ENCODE results near the gene PCDHGA6.
"Not testable (repeated sequence)": the region's sequence is repeated elsewhere in the genome, so short reads cannot be mapped to it uniquely, and the experiment has no call there.

PCDHGA6 gene

GRCh38 chr5:141388661-141389060 lies 15.0 kb downstream of the PCDHGA6 start:
- Histone ChIP-seq H3K27ac (no peak overlapping the region), H3K36me3 (ENCODE audit: insufficient read depth, low read length) (no peaks in the 10 kb centered on the region), H3K4me3 (no peak overlapping the region), H3K9me3 (ENCODE audit: low read depth, low read length) (no peaks in the 10 kb centered on the region), H3K9ac (ENCODE audit: insufficient read length) (no peak overlapping the region)
- TF ChIP-seq FOXP2 (optimal IDR thresholded peaks at IDR 0.05; ENCODE audit: control extremely low read depth, extremely low read length, insufficient read depth), result no peak
- TF ChIP-seq POLR2AphosphoS5 (IDR thresholded peaks at IDR 0.05; ENCODE audit: borderline replicate concordance, low read depth, low read length), result no peak
- no peak for TF ChIP-seq EZH2 (IDR thresholded peaks at IDR 0.05)
- no peak for DNase-seq (ENCODE audit: low read depth, low spot score)

DNA sequence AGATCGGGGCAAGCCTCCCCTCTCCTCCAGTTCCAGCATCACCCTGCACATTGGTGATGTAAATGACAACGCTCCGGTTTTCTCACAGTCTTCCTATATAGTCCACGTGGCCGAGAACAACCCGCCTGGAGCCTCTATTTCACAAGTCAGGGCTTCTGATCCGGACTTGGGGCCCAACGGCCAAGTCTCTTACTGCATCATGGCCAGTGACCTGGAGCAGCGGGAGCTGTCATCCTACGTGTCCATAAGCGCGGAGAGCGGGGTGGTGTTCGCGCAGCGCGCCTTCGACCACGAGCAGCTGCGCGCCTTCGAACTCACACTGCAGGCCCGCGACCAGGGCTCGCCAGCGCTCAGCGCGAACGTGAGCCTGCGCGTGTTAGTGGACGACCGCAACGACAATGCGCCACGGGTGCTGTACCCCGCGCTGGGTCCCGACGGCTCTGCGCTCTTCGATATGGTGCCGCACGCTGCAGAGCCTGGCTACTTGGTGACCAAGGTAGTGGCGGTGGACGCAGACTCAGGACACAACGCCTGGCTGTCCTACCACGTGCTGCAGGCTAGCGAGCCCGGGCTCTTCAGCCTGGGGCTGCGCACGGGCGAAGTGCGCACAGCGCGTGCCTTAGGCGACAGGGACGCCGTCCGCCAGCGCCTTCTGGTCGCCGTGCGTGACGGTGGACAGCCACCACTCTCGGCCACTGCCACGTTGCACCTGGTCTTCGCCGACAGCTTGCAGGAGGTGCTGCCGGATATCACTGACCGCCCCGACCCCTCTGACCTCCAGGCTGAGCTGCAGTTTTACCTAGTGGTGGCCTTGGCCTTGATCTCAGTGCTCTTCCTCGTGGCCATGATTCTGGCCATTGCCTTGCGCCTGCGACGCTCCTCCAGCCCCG lies 15.7 kb downstream of the PCDHGA6 start:
- no peaks in the 10 kb centered on the region for H3K9me3 ChIP-seq (ENCODE audit: low read depth, low read length)
- TF ChIP-seq POLR2AphosphoS5 (IDR thresholded peaks at IDR 0.05; ENCODE audit: borderline replicate concordance, low read depth, low read length) (no peak), EZH2 (IDR thresholded peaks at IDR 0.05) (no peak), FOXP2 (optimal IDR thresholded peaks at IDR 0.05; ENCODE audit: control extremely low read depth, extremely low read length, insufficient read depth) (no peak)
- no peak for DNase-seq (ENCODE audit: low read depth, low spot score)
- no peak overlapping the region for H3K27ac ChIP-seq
- H3K36me3 ChIP-seq (ENCODE audit: insufficient read depth, low read length), result no peaks in the 10 kb centered on the region
- no peak overlapping the region for H3K9ac ChIP-seq (ENCODE audit: insufficient read length)
- H3K4me3 ChIP-seq, result no peak overlapping the region

DNA sequence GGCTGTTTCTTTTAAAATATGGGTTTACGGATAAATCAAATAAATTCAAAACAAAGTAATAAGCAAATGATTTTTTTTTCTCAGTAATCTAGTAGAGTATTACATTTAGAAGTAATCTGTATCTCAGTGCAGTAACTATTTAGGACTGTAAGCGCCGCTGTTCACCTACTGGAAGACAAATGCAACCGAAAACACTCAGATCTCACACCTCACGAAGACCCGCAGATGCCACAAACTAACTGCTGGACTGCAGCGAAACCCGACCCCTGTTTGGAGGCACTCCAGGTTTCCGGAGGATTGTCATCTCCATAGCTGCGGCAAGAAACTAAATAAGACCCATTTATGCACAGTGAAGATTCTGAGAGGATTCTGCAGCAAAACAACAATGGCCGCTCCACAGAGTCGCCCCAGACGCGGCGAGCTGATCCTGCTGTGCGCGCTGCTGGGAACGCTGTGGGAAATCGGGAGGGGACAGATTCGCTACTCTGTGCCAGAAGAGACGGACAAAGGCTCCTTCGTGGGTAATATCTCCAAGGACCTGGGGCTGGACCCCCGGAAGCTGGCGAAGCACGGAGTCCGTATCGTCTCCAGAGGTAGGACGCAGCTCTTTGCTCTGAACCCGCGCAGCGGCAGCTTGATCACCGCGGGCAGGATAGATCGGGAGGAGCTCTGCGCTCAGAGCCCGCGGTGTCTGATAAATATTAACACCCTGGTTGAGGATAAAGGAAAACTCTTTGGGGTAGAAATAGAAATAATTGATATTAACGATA lies 18.9 kb downstream of the PCDHGA6 start, which contains the start of gene PCDHGA8:
Gene PCDHGA8, plus strand, starts transcription at position 205 of the 770 bp plus-strand sequence. Its CDS starts 181 bp downstream, at position 386.
- Histone ChIP-seq H3K9me3 (ENCODE audit: low read depth, low read length) (no peaks in the 10 kb centered on the region), H3K4me3 (no peak within 1 kb of the TSS), H3K36me3 (ENCODE audit: insufficient read depth, low read length) (no peaks in the 10 kb centered on the region), H3K27ac (no peak within 1 kb of the TSS), H3K9ac (ENCODE audit: insufficient read length) (no peak within 1 kb of the TSS)
- TF ChIP-seq FOXP2 (optimal IDR thresholded peaks at IDR 0.05; ENCODE audit: control extremely low read depth, extremely low read length, insufficient read depth) (no peak), EZH2 (IDR thresholded peaks at IDR 0.05) (no peak), POLR2AphosphoS5 (IDR thresholded peaks at IDR 0.05; ENCODE audit: borderline replicate concordance, low read depth, low read length) (no peak)
- no peak for DNase-seq (ENCODE audit: low read depth, low spot score)

- TF ChIP-seq FOXP2 (optimal IDR thresholded peaks at IDR 0.05; ENCODE audit: control extremely low read depth, extremely low read length, insufficient read depth) (no peak), EZH2 (IDR thresholded peaks at IDR 0.05) (no peak), POLR2AphosphoS5 (IDR thresholded peaks at IDR 0.05; ENCODE audit: borderline replicate concordance, low read depth, low read length) (no peak)
- no peaks in the 10 kb centered on the region for H3K9me3 ChIP-seq (ENCODE audit: low read depth, low read length)
Measured at GRCh38 chr5:141393267-141393666, 19.6 kb downstream of the PCDHGA6 start.

GRCh38 chr5:141394401-141395187 lies 20.9 kb downstream of the PCDHGA6 start:
- H3K9ac ChIP-seq (ENCODE audit: insufficient read length); H3K27ac ChIP-seq; H3K36me3 ChIP-seq (ENCODE audit: insufficient read depth, low read length); H3K4me3 ChIP-seq; DNase-seq (ENCODE audit: low read depth, low spot score); H3K9me3 ChIP-seq (ENCODE audit: low read depth, low read length): not testable (repeated sequence)

More at GRCh38 chr5:141393267-141393666, 19.6 kb downstream of the PCDHGA6 start:
- no peak for DNase-seq (ENCODE audit: low read depth, low spot score)
- Histone ChIP-seq H3K36me3 (ENCODE audit: insufficient read depth, low read length) (no peaks in the 10 kb centered on the region), H3K9ac (ENCODE audit: insufficient read length) (no peak overlapping the region), H3K4me3 (no peak overlapping the region), H3K27ac (no peak overlapping the region)

DNA sequence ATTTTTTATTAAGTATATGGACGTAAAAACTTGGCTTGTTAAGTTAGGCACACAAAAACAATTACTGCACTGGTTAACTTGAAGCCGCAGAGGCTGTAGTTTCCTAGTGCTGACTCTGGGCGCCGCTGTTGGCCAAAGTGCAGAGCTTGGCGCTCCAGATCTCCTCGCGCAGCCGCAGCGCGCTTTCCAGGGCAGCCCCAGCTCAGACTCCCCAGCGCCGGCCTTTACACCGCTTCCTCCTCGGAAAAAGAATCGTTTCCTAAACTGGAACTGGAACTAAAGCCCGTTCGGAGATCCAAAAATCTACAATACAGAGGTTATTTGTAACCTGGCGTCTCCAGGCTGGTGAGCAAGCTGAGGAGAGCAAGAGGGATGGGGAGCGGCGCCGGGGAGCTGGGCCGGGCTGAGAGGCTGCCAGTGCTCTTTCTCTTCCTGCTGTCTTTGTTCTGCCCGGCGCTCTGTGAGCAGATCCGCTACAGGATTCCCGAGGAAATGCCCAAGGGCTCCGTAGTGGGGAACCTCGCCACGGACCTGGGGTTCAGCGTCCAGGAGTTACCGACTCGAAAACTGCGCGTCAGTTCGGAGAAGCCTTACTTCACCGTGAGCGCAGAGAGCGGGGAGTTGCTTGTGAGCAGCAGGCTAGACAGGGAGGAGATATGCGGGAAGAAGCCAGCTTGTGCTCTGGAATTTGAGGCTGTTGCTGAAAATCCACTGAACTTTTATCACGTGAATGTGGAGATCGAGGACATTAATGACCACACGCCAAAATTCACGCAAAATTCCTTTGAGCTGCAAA lies 24.3 kb downstream of the PCDHGA6 start, which contains the start of gene PCDHGB5:
Gene PCDHGB5, plus strand, starts transcription at position 192 of the 796 bp plus-strand sequence. Its CDS starts 181 bp downstream, at position 373.
- H3K27ac ChIP-seq; H3K4me3 ChIP-seq; H3K36me3 ChIP-seq (ENCODE audit: insufficient read depth, low read length); H3K9me3 ChIP-seq (ENCODE audit: low read depth, low read length); DNase-seq (ENCODE audit: low read depth, low spot score); H3K9ac ChIP-seq (ENCODE audit: insufficient read length): not testable (repeated sequence)

DNA sequence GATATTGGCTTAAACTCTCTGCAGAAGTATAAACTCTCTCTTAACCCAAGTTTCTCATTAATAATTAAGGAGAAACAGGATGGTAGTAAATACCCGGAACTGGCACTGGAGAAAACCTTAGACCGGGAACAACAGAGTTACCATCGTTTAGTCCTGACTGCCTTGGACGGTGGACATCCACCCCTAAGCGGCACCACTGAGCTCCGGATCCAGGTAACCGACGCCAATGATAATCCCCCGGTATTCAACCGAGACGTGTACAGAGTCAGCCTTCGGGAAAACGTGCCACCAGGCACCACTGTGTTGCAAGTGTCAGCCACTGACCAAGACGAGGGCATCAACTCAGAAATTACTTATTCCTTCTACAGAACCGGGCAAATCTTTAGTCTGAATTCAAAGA lies 24.9 kb downstream of the PCDHGA6 start:
- no peaks in the 10 kb centered on the region for H3K9me3 ChIP-seq (ENCODE audit: low read depth, low read length)
- no peak overlapping the region for H3K4me3 ChIP-seq

More for the DNA sequence above, 24.9 kb downstream of the PCDHGA6 start:
- Histone ChIP-seq H3K36me3 (ENCODE audit: insufficient read depth, low read length) (no peaks in the 10 kb centered on the region), H3K9ac (ENCODE audit: insufficient read length) (no peak overlapping the region), H3K27ac (no peak overlapping the region)
- DNase-seq (ENCODE audit: low read depth, low spot score), result no peak
- TF ChIP-seq EZH2 (IDR thresholded peaks at IDR 0.05) (no peak), FOXP2 (optimal IDR thresholded peaks at IDR 0.05; ENCODE audit: control extremely low read depth, extremely low read length, insufficient read depth) (no peak), POLR2AphosphoS5 (IDR thresholded peaks at IDR 0.05; ENCODE audit: borderline replicate concordance, low read depth, low read length) (no peak)
